A549 (cell line): Measurements from ENCODE around the gene ZNF138.

ENCODE experiments used
- CBX2 ChIP-seq: fragments of 200-600 bp; sonication (generic); IDR thresholded peaks from 2 replicates; pipeline ENCODE4 v1.6.1; 2016; ENCODE audit warnings: low read depth, mild to moderate bottlenecking, borderline replicate concordance
- CTCF ChIP-seq: fragments of >200 bp; sonication (Bioruptor Twin); formaldehyde crosslinking; IDR thresholded peaks from 3 replicates; pipeline ENCODE4 v1.5.1; 2016
- HDAC2 ChIP-seq: fragments of 200-600 bp; sonication (generic); IDR thresholded peaks from 2 replicates; pipeline ENCODE4 v1.6.1; 2016
- HEYL ChIP-seq: fragments of 250-450 bp; sonication (Bioruptor Pico); IDR thresholded peaks from 2 replicates; pipeline ENCODE4 v1.8.0; 2021; ENCODE audit warnings: mild to moderate bottlenecking, moderate library complexity
- JUN ChIP-seq, 2 experiments: fragments of >200 bp; sonication (Bioruptor Twin); formaldehyde crosslinking; IDR thresholded peaks; 2 replicates in 1 of 2; 3 replicates in 1 of 2; pipeline ENCODE4 v1.6.1; 2016 to 2017
- POLR2A ChIP-seq: IDR thresholded peaks from 2 replicates; pipeline ENCODE4 v1.6.1; 2012; ENCODE audit warnings: mild to moderate bottlenecking, low read length
- RAD21 ChIP-seq, 2 experiments: fragments of >200 bp in 1 of 2; sonication (Bioruptor Twin) in 1 of 2; formaldehyde crosslinking in 1 of 2; IDR thresholded peaks in 1 of 2; conservative IDR thresholded peaks in 1 of 2; 2 replicates in 1 of 2; 3 replicates in 1 of 2; pipeline ENCODE4 v1.6.1; 2012 to 2018; ENCODE audit warnings: inconsistent platforms in 1 of 2
- REST ChIP-seq: fragments of 200-600 bp; sonication (generic); IDR thresholded peaks from 2 replicates; pipeline ENCODE4 v1.6.1; 2016; ENCODE audit warnings: antibody characterized with exemption, mild to moderate bottlenecking, moderate library complexity
- USF2 ChIP-seq: fragments of 450-650 bp; IDR thresholded peaks from 2 replicates; pipeline ENCODE4 v1.6.1; 2014; ENCODE audit warnings: antibody characterized with exemption
- ZC3H11A ChIP-seq: fragments of 450-650 bp; IDR thresholded peaks from 2 replicates; pipeline ENCODE4 v1.6.1; 2014; ENCODE audit warnings: antibody characterized with exemption, mild to moderate bottlenecking

GRCh38 chr7:64849924-64850499 lies 55.8 kb downstream of the ZNF138 start:
- TF ChIP-seq CBX2 (no peak), ZC3H11A (no peak), USF2 (no peak), RAD21 (conservative IDR thresholded peaks at IDR 0.05 in 1 of 2, IDR thresholded peaks at IDR 0.05 in 1 of 2) (no peak), POLR2A (no peak), HDAC2 (no peak), HEYL (no peak), REST (no peak), JUN (IDR thresholded peaks at IDR 0.05) (no peak), CTCF (no peak)
